ENCODE data around the gene USF3.

The USF3 gene

GRCh38 chr3:113728661-113729060 is 32.2 kb upstream of the USF3 start:
- Histone ChIP-seq H3K27ac (ENCODE audit: low read depth, low read length) (no peak overlapping the region), H3K36me3 (ENCODE audit: control insufficient read depth in 1 of 2, insufficient read depth in 2 of 2, low read length in 2 of 2) (no peaks in the 10 kb centered on the region), H3K4me1 (ENCODE audit: control insufficient read depth in 1 of 2, insufficient read depth in 2 of 2, low read length in 2 of 2) (no peaks in the 10 kb centered on the region), H3K4me3 (ENCODE audit: low read depth in 1 of 2, low read length in 2 of 2) (no peak overlapping the region), H3K27me3 (ENCODE audit: control insufficient read depth in 1 of 2, insufficient read depth in 2 of 2, low read length in 2 of 2) (no peaks in the 10 kb centered on the region), H3K9me3 (ENCODE audit: control insufficient read depth in 1 of 2, low read length in 2 of 2) (no peaks in the 10 kb centered on the region), H3K9ac (ENCODE audit: low read depth in 1 of 2, low read length in 2 of 2) (no peak overlapping the region)

- Histone ChIP-seq H3K36me3 (ENCODE audit: control insufficient read depth in 1 of 2, insufficient read depth in 2 of 2, low read length in 2 of 2) (peaks cover 23 to 25% of the 10 kb centered on the region in 2 donors), H3K9ac (ENCODE audit: low read depth in 1 of 2, low read length in 2 of 2) (no peak overlapping the region), H3K4me3 (ENCODE audit: low read depth in 1 of 2, low read length in 2 of 2) (no peak overlapping the region), H3K27ac (ENCODE audit: low read depth, low read length) (no peak overlapping the region), H3K9me3 (ENCODE audit: control insufficient read depth in 1 of 2, low read length in 2 of 2) (no peaks in the 10 kb centered on the region), H3K27me3 (ENCODE audit: control insufficient read depth in 1 of 2, insufficient read depth in 2 of 2, low read length in 2 of 2) (no peaks in the 10 kb centered on the region), H3K4me1 (ENCODE audit: control insufficient read depth in 1 of 2, insufficient read depth in 2 of 2, low read length in 2 of 2) (no peaks in the 10 kb centered on the region)
These were observed 25.2 kb upstream of the USF3 start for GRCh38 chr3:113721636-113722035.

- Histone ChIP-seq H3K9ac (ENCODE audit: low read depth in 1 of 2, low read length in 2 of 2) (no peak overlapping the region), H3K36me3 (ENCODE audit: control insufficient read depth in 1 of 2, insufficient read depth in 2 of 2, low read length in 2 of 2) (peaks cover 23 to 25% of the 10 kb centered on the region in 2 donors), H3K27ac (ENCODE audit: low read depth, low read length) (no peak overlapping the region), H3K4me3 (ENCODE audit: low read depth in 1 of 2, low read length in 2 of 2) (no peak overlapping the region), H3K9me3 (ENCODE audit: control insufficient read depth in 1 of 2, low read length in 2 of 2) (no peaks in the 10 kb centered on the region), H3K4me1 (ENCODE audit: control insufficient read depth in 1 of 2, insufficient read depth in 2 of 2, low read length in 2 of 2) (no peaks in the 10 kb centered on the region), H3K27me3 (ENCODE audit: control insufficient read depth in 1 of 2, insufficient read depth in 2 of 2, low read length in 2 of 2) (no peaks in the 10 kb centered on the region)
These were observed 23.3 kb upstream of the USF3 start for GRCh38 chr3:113719758-113720157.

GRCh38 chr3:113719294-113719693 is 22.9 kb upstream of the USF3 start:
- H3K4me3 ChIP-seq (ENCODE audit: low read depth in 1 of 2, low read length in 2 of 2): no peak overlapping the region
- no peak overlapping the region for H3K9ac ChIP-seq (ENCODE audit: low read depth in 1 of 2, low read length in 2 of 2)
- no peaks in the 10 kb centered on the region for H3K9me3 ChIP-seq (ENCODE audit: control insufficient read depth in 1 of 2, low read length in 2 of 2)
- peaks cover 23 to 25% of the 10 kb centered on the region in 2 donors for H3K36me3 ChIP-seq (ENCODE audit: control insufficient read depth in 1 of 2, insufficient read depth in 2 of 2, low read length in 2 of 2)
- no peaks in the 10 kb centered on the region for H3K27me3 ChIP-seq (ENCODE audit: control insufficient read depth in 1 of 2, insufficient read depth in 2 of 2, low read length in 2 of 2)
- no peak overlapping the region for H3K27ac ChIP-seq (ENCODE audit: low read depth, low read length)
- H3K4me1 ChIP-seq (ENCODE audit: control insufficient read depth in 1 of 2, insufficient read depth in 2 of 2, low read length in 2 of 2): no peaks in the 10 kb centered on the region

- no peaks in the 10 kb centered on the region for H3K4me1 ChIP-seq (ENCODE audit: control insufficient read depth in 1 of 2, insufficient read depth in 2 of 2, low read length in 2 of 2)
These were observed 21.4 kb upstream of the USF3 start for GRCh38 chr3:113717818-113718217.

GRCh38 chr3:113717308-113717707 is 20.9 kb upstream of the USF3 start:
- H3K9ac ChIP-seq (ENCODE audit: low read depth in 1 of 2, low read length in 2 of 2): no peak overlapping the region
- no peaks in the 10 kb centered on the region for H3K9me3 ChIP-seq (ENCODE audit: control insufficient read depth in 1 of 2, low read length in 2 of 2)
- H3K36me3 ChIP-seq (ENCODE audit: control insufficient read depth in 1 of 2, insufficient read depth in 2 of 2, low read length in 2 of 2): peaks cover 20 to 25% of the 10 kb centered on the region in 2 donors
- H3K4me1 ChIP-seq (ENCODE audit: control insufficient read depth in 1 of 2, insufficient read depth in 2 of 2, low read length in 2 of 2): no peaks in the 10 kb centered on the region
- H3K4me3 ChIP-seq (ENCODE audit: low read depth in 1 of 2, low read length in 2 of 2): no peak overlapping the region
- no peak overlapping the region for H3K27ac ChIP-seq (ENCODE audit: low read depth, low read length)
- no peaks in the 10 kb centered on the region for H3K27me3 ChIP-seq (ENCODE audit: control insufficient read depth in 1 of 2, insufficient read depth in 2 of 2, low read length in 2 of 2)

More at GRCh38 chr3:113717818-113718217, 21.4 kb upstream of the USF3 start:
- H3K27ac ChIP-seq (ENCODE audit: low read depth, low read length): no peak overlapping the region
- no peaks in the 10 kb centered on the region for H3K27me3 ChIP-seq (ENCODE audit: control insufficient read depth in 1 of 2, insufficient read depth in 2 of 2, low read length in 2 of 2)
- H3K36me3 ChIP-seq (ENCODE audit: control insufficient read depth in 1 of 2, insufficient read depth in 2 of 2, low read length in 2 of 2): peaks cover 20 to 25% of the 10 kb centered on the region in 2 donors
- H3K4me3 ChIP-seq (ENCODE audit: low read depth in 1 of 2, low read length in 2 of 2): no peak overlapping the region
- H3K9ac ChIP-seq (ENCODE audit: low read depth in 1 of 2, low read length in 2 of 2): no peak overlapping the region
- no peaks in the 10 kb centered on the region for H3K9me3 ChIP-seq (ENCODE audit: control insufficient read depth in 1 of 2, low read length in 2 of 2)

GRCh38 chr3:113714702-113715101 is 18.3 kb upstream of the USF3 start:
- H3K9ac ChIP-seq (ENCODE audit: low read depth in 1 of 2, low read length in 2 of 2): no peak overlapping the region
- no peak overlapping the region for H3K27ac ChIP-seq (ENCODE audit: low read depth, low read length)
- H3K36me3 ChIP-seq (ENCODE audit: control insufficient read depth in 1 of 2, insufficient read depth in 2 of 2, low read length in 2 of 2): peaks cover 6% of the 10 kb centered on the region in 2 donors
- no peaks in the 10 kb centered on the region for H3K27me3 ChIP-seq (ENCODE audit: control insufficient read depth in 1 of 2, insufficient read depth in 2 of 2, low read length in 2 of 2)
- no peaks in the 10 kb centered on the region for H3K4me1 ChIP-seq (ENCODE audit: control insufficient read depth in 1 of 2, insufficient read depth in 2 of 2, low read length in 2 of 2)
- H3K9me3 ChIP-seq (ENCODE audit: control insufficient read depth in 1 of 2, low read length in 2 of 2): no peaks in the 10 kb centered on the region
- no peak overlapping the region for H3K4me3 ChIP-seq (ENCODE audit: low read depth in 1 of 2, low read length in 2 of 2)

GRCh38 chr3:113712129-113712528 is 15.7 kb upstream of the USF3 start:
- no peak overlapping the region for H3K27ac ChIP-seq (ENCODE audit: low read depth, low read length)
- H3K9me3 ChIP-seq (ENCODE audit: control insufficient read depth in 1 of 2, low read length in 2 of 2): no peaks in the 10 kb centered on the region
- no peaks in the 10 kb centered on the region for H3K36me3 ChIP-seq (ENCODE audit: control insufficient read depth in 1 of 2, insufficient read depth in 2 of 2, low read length in 2 of 2)
- H3K27me3 ChIP-seq (ENCODE audit: control insufficient read depth in 1 of 2, insufficient read depth in 2 of 2, low read length in 2 of 2): no peaks in the 10 kb centered on the region
- no peaks in the 10 kb centered on the region for H3K4me1 ChIP-seq (ENCODE audit: control insufficient read depth in 1 of 2, insufficient read depth in 2 of 2, low read length in 2 of 2)
- no peak overlapping the region for H3K4me3 ChIP-seq (ENCODE audit: low read depth in 1 of 2, low read length in 2 of 2)
- H3K9ac ChIP-seq (ENCODE audit: low read depth in 1 of 2, low read length in 2 of 2): no peak overlapping the region

GRCh38 chr3:113707835-113708234 is 11.4 kb upstream of the USF3 start:
- H3K9ac ChIP-seq (ENCODE audit: low read depth in 1 of 2, low read length in 2 of 2): no peak overlapping the region
- no peak overlapping the region for H3K4me3 ChIP-seq (ENCODE audit: low read depth in 1 of 2, low read length in 2 of 2)
- H3K27ac ChIP-seq (ENCODE audit: low read depth, low read length): no peak overlapping the region
- no peaks in the 10 kb centered on the region for H3K4me1 ChIP-seq (ENCODE audit: control insufficient read depth in 1 of 2, insufficient read depth in 2 of 2, low read length in 2 of 2)
- H3K9me3 ChIP-seq (ENCODE audit: control insufficient read depth in 1 of 2, low read length in 2 of 2): no peaks in the 10 kb centered on the region
- no peaks in the 10 kb centered on the region for H3K36me3 ChIP-seq (ENCODE audit: control insufficient read depth in 1 of 2, insufficient read depth in 2 of 2, low read length in 2 of 2)
- no peaks in the 10 kb centered on the region for H3K27me3 ChIP-seq (ENCODE audit: control insufficient read depth in 1 of 2, insufficient read depth in 2 of 2, low read length in 2 of 2)

- peaks cover 25 to 28% of the 10 kb centered on the region in 2 donors for H3K4me1 ChIP-seq (ENCODE audit: control insufficient read depth in 1 of 2, insufficient read depth in 2 of 2, low read length in 2 of 2)
- H3K36me3 ChIP-seq (ENCODE audit: control insufficient read depth in 1 of 2, insufficient read depth in 2 of 2, low read length in 2 of 2): no peaks in the 10 kb centered on the region
- H3K9ac ChIP-seq (ENCODE audit: low read depth in 1 of 2, low read length in 2 of 2): peak overlapping the region in 1 of 2 donors; percentile 38
- H3K27me3 ChIP-seq (ENCODE audit: control insufficient read depth in 1 of 2, insufficient read depth in 2 of 2, low read length in 2 of 2): no peaks in the 10 kb centered on the region
- H3K9me3 ChIP-seq (ENCODE audit: control insufficient read depth in 1 of 2, low read length in 2 of 2): no peaks in the 10 kb centered on the region
- no peak overlapping the region for H3K27ac ChIP-seq (ENCODE audit: low read depth, low read length)
- H3K4me3 ChIP-seq (ENCODE audit: low read depth in 1 of 2, low read length in 2 of 2): peak overlapping the region; percentile 59 to 61
These were observed 2.5 kb upstream of the USF3 start for GRCh38 chr3:113698956-113699355.

- Histone ChIP-seq H3K27ac (ENCODE audit: low read depth, low read length) (no peak overlapping the region), H3K4me3 (ENCODE audit: low read depth in 1 of 2, low read length in 2 of 2) (peak overlapping the region; percentile 3 to 87), H3K9ac (ENCODE audit: low read depth in 1 of 2, low read length in 2 of 2) (no peak overlapping the region), H3K9me3 (ENCODE audit: control insufficient read depth in 1 of 2, low read length in 2 of 2) (no peaks in the 10 kb centered on the region), H3K36me3 (ENCODE audit: control insufficient read depth in 1 of 2, insufficient read depth in 2 of 2, low read length in 2 of 2) (no peaks in the 10 kb centered on the region), H3K4me1 (ENCODE audit: control insufficient read depth in 1 of 2, insufficient read depth in 2 of 2, low read length in 2 of 2) (peaks cover 25 to 29% of the 10 kb centered on the region in 2 donors), H3K27me3 (ENCODE audit: control insufficient read depth in 1 of 2, insufficient read depth in 2 of 2, low read length in 2 of 2) (no peaks in the 10 kb centered on the region)
These were observed 1.8 kb upstream of the USF3 start for GRCh38 chr3:113698213-113698742.

All from duodenal mucosa (tissue), 2 donors.